ENCODE measurements around the gene SLC26A4.

The SLC26A4 gene

DNA sequence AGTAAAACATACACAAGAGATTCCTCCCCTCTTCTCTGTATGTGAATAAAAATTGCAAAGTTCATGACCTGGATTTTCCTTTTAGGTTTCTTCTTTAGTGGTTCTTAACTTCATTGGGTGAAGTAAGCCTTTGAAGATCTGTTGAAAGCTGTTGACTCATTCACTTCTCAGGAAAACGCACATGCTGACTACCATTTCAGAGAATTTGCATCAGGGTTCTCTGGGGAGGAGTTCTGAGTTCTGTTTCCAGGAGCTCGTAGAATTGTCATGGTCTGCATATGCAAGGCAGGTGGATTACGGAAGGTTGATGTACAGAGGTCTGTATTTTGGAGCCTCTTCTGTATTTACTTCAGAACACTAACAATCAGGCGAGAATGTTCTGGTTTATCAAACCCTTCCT, 962 bp upstream of the SLC26A4 start:
- peak in 1 of 56 donors; percentile 2 for DNase-seq

DNA sequence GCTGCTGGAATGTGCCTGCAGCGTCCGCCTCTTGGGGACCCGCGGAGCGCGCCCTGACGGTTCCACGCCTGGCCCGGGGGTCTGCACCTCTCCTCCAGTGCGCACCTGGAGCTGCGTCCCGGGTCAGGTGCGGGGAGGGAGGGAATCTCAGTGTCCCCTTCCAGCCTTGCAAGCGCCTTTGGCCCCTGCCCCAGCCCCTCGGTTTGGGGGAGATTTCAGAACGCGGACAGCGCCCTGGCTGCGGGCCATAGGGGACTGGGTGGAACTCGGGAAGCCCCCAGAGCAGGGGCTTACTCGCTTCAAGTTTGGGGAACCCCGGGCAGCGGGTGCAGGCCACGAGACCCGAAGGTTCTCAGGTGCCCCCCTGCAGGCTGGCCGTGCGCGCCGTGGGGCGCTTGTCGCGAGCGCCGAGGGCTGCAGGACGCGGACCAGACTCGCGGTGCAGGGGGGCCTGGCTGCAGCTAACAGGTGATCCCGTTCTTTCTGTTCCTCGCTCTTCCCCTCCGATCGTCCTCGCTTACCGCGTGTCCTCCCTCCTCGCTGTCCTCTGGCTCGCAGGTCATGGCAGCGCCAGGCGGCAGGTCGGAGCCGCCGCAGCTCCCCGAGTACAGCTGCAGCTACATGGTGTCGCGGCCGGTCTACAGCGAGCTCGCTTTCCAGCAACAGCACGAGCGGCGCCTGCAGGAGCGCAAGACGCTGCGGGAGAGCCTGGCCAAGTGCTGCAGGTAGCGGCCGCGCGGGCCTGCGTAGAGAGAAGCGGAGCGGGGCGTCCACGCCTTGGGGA, 645 bp downstream of the SLC26A4 start:
- peak in 20 of 56 donors; percentile 5 to 44 (median 18) for DNase-seq

GRCh38 chr7:107661865-107662379, 1.3 kb downstream of the SLC26A4 start:
- peak in 1 of 56 donors; percentile 35 for DNase-seq

DNA sequence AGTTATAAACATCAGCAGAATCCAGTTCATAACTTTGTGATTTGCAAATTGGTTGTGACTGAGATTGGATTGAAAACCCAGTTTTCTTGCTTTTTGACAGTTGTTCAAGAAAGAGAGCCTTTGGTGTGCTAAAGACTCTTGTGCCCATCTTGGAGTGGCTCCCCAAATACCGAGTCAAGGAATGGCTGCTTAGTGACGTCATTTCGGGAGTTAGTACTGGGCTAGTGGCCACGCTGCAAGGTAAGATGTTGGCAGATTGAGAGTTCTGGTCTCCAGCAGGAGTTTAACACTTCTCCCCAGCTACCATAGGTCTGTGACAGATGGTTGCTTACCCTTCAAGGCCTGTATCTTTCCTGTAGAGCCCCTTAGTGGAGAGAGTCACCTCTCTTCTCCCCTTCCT, 2.6 kb downstream of the SLC26A4 start:
- no peak for DNase-seq

GRCh38 chr7:107666790-107667189, 6.2 kb downstream of the SLC26A4 start:
- DNase-seq = no peak

GRCh38 chr7:107667341-107667740, 6.7 kb downstream of the SLC26A4 start:
- no peak for DNase-seq

DNA sequence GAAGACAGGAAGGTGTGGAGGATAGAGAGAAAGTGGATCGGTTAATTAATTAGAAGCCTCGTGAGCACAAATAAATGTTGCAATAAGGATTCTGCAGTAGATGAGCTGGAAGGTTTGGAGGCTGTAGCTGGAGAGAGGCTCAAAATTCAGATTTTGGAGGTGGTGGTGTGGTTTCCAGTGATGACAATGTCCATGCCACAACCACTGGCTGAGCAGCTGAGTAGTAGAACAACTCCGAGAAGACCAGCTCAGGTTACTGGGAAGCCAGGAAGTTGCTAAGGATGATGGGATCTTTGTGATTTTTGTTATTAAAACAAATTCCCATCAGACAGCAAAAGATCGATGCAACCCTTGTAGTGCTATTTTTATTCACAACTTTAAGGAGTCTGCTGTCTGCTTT, 7.7 kb downstream of the SLC26A4 start:
- DNase-seq = no peak

- no peak for DNase-seq
Measured at GRCh38 chr7:107672183-107672582, 11.6 kb downstream of the SLC26A4 start.

GRCh38 chr7:107676249-107676648, 15.6 kb downstream of the SLC26A4 start:
- DNase-seq = no peak

DNA sequence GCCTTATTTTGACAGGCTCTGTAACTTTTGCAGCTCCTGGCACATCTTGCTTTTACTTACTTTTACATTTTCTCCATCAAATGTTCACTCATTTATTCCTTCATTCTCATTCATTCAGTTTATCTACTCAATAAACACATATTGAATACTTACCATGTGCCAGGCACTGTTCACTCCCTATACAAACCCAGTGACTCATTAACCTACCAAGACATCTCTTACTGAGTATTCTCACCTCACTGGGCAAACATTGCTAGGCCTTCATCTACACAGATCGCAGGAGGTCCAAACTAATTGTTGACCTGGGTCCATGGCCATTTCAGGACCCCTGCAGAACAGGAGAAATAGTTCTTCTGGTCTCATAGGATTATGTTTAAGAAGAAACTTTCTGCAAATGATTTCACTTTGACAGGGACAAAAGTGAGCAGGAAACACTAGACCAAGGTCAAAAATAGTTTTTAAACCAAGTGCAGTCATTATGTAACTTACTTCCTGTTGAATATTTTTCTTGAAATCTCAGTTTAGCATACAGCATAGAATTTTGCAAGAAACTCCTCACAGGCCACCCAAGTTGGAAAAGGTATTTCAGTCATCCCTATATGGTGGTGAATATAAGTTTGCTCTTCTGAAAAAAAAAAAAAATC, 17.6 kb downstream of the SLC26A4 start:
- no peak for DNase-seq

DNA sequence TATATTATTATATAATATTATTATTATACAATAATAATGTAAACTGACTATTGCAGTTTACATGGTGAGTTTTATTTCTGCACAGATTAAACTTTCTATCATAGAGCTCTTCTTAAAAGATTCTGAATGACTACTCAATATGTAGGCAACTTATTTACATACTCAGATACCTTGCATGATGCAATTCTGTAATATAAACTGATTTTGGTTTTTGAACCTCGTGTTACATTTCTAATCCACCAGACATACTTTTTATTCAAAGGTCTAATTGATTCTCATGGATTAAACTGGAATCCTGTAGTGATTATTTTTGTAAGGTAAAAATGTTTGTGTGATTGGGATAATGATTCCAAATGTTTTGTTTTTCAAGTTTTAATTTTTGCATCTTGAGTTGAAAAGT, 19.9 kb downstream of the SLC26A4 start:
- DNase-seq = no peak

GRCh38 chr7:107682886-107683285, 22.3 kb downstream of the SLC26A4 start:
- no peak for DNase-seq

DNA sequence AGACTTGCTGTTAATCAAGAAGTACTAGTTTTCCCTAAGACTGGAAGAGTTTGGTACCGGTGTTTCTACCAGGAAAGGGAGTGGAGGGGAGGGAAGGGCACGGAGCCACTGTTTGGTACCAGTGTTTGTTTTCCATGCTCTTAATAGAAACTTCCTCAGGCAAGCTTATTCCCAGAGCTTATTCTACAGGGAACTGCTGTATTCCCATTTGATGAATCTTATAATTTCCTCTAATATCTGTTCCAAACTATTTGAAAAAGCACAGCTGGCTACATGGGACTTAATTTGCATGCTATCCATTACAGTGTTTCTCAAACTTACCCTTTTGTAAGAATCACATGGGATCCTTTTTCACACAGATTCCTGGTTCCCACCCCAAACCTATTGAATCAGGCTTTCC, 23.7 kb downstream of the SLC26A4 start:
- no peak for DNase-seq

DNA sequence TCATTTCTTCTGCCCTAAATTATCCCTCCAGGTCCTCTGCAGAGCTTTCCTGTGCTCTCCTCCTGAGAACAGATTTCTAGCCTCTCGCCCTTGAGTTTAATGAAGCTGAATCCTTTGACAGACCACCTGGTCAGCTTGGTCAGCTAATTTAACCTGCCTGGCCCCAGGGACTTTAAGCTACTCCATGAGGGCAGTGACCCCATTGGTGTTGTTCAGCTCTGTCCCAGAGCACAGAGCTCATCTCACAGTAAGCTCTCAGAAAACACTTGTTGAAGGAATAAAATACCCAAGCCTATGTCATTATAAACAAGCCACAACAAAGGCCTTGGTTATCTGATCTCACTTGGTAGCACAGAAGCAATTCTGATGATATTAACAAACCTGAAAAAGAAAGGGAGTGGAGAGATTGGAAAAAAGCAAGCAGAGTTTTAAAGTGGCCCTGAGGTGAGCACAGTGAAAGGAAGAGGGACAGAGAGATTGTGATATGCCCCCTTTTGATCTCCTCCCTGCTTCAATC, 24.4 kb downstream of the SLC26A4 start:
- DNase-seq = no peak

DNA sequence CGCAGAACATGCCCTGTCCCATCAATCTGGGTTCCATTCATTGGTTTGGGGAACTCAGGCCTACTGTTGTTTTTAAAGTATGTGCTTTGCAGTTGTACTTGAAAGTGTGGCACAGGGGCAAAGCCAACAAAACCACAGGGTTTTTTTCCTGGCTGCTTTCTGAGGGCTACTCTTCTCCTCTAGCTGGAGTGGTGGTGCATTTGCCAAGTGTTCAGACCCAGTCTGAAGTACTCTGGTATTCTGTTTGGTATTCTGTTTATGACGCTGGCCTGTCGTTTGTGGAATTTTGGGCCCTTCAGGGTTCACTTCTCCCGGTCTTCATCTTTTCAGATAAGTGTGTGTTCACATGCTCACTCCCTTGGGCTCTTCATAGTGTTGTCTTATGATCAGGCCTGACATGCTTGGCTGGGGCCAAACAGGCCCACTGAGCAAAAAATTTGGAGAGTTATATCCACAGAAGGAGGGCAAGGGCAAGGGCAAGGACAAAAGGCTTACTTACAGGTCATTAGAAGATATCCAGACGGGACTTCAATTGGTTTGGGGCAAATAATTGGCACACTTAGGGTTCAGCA, 26.3 kb downstream of the SLC26A4 start:
- no peak for DNase-seq

DNA sequence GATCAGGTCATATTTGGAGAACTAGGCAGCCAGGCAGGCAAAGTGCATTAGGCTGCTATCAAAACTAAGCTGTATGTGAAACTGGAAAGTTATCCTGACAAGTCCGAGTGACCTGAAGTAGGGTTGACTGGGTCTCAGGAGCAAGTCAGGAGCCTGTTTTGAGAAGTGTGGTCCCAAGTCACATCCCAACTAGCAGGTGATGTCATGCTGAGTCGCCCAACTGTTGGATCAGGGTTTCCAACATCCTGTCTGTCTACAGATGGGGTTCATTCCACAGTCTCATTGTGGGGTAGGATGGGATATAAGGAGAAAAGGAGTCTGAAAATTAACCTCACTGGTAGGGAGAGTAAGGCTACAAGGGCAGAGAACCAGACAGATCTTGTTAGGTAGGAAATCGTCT, 27.0 kb downstream of the SLC26A4 start:
- DNase-seq = no peak

GRCh38 chr7:107689553-107689952, 28.9 kb downstream of the SLC26A4 start:
- DNase-seq = no peak

DNA sequence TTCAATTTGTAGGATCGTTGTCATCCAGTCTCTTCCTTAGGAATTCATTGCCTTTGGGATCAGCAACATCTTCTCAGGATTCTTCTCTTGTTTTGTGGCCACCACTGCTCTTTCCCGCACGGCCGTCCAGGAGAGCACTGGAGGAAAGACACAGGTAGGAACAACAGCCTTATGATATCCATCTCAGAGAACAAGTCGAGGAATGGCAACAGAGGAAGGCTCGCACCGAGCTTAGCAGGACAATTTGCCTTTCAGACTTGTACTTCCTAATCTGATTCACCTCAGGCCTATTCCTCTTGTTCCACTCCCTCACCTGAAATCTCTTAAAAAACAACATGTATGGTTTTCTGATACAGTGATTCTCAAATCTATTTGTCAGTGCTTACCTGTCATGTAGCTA, 29.5 kb downstream of the SLC26A4 start:
- no peak for DNase-seq

GRCh38 chr7:107690611-107691010, 30.0 kb downstream of the SLC26A4 start:
- no peak for DNase-seq

DNA sequence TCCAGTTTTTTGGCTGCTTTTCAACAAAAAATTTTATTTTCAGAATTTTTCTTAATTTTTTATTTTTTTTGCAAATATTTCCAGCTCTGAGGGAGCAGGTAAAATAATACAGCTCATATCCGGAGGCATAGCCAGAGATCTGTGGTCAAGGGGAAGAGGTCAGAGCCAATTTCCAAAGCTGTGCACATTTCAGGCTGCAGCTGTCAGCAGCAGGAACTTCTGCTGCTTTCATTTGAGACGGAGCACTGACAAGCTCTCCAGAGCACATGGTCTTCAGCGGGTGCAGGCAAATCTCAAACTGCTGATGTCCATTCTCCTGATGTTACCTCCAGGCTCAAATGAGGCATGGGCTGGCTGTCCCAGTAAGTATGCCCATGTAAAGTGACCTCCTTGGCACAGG, 31.1 kb downstream of the SLC26A4 start:
- no peak for DNase-seq

GRCh38 chr7:107692501-107692900, 31.9 kb downstream of the SLC26A4 start:
- DNase-seq = no peak

DNA sequence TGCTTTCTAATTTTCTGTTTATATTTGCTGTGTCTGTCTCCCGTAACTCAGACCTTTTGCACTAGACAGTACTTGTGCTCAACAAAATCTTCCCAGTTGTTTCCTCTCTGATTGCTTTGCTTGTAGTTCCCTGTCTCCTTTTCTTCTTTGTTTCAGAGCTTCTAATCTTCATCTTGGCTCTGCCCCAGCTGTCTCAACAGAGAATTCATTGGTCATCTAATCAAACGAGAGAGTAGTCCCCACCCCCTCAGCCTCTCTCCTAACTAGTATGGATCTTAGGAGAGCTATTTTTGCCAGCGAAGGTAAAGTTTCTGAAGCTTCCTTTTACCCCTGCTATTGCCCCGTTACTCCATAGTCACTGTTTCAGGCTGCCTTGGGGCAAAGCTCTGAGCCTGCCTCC, 32.8 kb downstream of the SLC26A4 start:
- peak in 1 of 56 donors; percentile 14 for DNase-seq

Data from amygdala (tissue), 56 donors.